ENCODE measurements around the gene BICC1.
A peak's percentile ranks its signal among the peaks of the same experiment; 100 is the strongest.

The BICC1 gene, protein sequence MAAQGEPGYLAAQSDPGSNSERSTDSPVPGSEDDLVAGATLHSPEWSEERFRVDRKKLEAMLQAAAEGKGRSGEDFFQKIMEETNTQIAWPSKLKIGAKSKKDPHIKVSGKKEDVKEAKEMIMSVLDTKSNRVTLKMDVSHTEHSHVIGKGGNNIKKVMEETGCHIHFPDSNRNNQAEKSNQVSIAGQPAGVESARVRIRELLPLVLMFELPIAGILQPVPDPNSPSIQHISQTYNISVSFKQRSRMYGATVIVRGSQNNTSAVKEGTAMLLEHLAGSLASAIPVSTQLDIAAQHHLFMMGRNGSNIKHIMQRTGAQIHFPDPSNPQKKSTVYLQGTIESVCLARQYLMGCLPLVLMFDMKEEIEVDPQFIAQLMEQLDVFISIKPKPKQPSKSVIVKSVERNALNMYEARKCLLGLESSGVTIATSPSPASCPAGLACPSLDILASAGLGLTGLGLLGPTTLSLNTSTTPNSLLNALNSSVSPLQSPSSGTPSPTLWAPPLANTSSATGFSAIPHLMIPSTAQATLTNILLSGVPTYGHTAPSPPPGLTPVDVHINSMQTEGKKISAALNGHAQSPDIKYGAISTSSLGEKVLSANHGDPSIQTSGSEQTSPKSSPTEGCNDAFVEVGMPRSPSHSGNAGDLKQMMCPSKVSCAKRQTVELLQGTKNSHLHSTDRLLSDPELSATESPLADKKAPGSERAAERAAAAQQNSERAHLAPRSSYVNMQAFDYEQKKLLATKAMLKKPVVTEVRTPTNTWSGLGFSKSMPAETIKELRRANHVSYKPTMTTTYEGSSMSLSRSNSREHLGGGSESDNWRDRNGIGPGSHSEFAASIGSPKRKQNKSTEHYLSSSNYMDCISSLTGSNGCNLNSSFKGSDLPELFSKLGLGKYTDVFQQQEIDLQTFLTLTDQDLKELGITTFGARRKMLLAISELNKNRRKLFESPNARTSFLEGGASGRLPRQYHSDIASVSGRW

DNA sequence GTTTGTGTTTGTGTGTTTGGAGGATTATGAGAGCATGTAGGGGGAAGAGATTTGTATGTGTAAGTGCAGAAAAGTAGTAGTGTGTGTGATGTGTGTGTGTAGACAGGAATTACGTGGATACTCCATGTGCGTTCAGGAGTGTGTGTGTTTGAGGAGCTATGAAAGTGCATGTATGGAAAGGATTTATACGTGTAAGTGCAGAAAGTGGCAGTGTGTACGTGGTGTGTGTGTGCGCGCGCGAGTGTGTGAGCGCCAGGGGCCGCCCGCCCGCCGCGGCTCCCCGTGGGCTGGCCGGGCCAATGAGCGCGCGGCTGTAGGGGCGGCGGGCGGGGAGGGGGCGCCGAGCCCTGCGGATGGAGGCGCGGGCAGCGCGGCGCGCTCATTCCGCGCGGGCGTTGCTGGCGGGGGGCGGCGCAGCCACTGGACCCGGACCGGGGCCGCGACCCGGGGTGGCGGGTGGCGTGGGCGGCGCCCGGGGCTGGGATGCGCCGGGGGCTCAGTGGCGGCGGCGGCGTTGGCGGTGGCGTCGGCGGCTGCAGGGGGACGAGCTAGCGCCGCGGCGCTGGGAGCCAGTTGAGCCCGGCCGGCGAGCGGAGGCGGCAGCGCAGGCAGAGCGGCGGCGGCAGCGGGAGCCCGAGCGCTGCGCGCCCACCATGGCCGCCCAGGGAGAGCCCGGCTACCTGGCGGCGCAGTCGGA is at the start of gene BICC1:
Gene BICC1, plus strand, starts transcription at position 382 of the 697 bp plus-strand sequence. Its CDS starts 272 bp downstream, at position 654.
- DNase-seq (ENCODE audit: low spot score) = peak; percentile 96

DNA sequence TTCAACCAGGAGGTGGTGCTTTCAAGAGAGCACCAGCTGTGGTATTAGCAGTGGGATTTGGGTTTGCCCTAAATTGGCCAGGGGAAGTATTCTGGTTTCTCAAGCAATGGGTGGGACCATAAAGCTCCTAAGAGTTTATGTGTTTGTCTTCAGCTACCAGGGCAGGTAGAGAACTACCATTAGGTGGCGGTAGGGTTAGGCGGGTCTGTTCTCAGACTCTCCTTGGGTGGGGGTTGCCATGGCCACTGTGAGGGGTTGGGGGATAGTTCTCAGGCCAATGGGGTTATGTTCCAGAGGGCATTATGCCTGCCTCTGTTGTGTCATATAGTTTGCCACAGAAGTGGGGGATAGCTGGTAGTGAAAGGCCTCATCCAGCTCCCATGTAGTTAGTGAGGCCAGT is 47.7 kb upstream of the BICC1 start:
- no peak for DNase-seq (ENCODE audit: low spot score)

GRCh38 chr10:58465629-58466028 is 47.0 kb upstream of the BICC1 start:
- DNase-seq (ENCODE audit: low spot score) = no peak

- DNase-seq (ENCODE audit: low spot score) = no peak
Observed at GRCh38 chr10:58467931-58468635, 44.6 kb upstream of the BICC1 start.

GRCh38 chr10:58473976-58474375 is 38.7 kb upstream of the BICC1 start:
- no peak for DNase-seq (ENCODE audit: low spot score)

DNA sequence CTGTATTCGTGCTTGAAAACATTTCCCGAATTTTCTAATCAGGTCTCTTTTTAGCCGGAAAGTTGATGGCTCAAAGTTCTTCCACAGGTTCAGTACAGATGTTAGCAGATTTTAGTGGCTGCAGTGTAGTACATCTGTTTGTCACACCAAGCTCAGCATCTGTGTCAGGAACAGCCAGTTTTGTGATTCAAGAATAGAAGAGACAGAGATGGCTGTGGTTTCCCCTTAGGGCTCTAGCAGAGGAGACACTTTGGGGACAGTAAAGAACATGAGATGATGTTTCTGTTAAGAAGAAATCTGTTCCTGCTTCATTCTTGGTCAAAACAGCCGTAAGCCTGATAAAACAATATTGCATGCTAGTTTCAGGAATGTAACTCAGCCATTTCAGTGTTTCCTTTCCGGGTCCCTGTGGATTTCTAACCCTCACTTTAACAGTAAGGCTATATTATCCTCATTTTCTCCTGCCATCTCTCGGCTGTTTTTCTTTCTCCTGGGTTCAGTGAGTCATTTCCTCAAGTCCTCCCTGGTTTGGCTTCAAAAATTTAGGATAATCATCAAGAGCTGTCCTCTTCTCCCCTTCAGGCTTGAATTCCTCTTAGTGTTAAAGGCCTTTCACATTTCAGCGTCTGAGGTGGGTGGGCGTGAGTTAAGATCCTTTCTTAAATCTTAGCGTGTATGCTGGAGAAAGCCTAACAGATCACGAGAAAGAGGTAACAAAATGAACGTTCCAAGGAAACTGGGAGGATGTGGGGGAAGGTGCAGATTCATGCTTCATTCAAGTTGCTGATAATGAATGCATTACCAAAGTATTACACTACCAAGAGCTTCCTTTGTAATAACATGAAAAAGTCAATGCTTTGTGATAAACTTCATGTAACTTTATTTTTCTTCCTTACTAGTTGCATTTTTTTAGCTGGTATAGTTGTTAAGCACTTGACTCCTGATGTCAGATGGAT is 37.1 kb upstream of the BICC1 start:
- DNase-seq (ENCODE audit: low spot score) = no peak

DNA sequence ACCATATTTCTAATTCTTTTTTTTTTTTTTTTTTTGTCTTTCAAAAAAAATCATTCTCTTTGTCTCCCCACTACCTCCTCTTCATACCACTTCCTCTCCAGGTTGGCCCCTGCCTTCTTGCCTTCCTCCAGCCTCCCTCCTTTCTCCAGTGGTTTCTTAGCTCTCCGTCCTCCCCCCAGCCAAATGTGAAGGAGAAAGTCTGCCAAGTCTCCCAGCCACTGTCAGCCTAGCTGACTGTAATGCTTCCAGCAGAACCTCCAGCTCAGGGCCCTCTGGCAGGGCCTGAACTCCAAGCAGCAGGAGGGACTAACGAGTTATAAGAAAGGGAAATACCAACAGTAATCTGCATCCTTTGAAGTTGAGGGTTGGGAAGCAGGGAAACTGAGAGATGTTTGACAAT is 35.5 kb upstream of the BICC1 start:
- no peak for DNase-seq (ENCODE audit: low spot score)

DNA sequence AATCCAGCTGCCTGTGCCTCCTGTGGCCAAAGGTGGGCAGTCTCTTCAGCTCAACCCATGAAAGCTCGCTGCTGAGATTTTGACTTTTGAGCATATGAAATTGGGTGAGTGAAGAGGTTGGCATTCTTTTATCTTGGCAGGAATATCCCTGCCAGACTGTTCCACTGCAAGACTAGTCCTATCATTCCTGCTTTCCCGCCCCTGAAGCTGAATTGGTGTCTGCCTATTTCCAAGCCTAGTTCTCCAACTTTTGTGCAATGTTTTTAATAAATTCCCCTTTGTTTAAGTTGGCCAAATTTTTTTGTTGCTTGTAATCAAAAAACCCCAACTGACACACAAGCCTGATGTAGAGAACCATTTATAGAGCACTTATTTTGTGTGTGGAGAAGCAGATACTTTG is 34.8 kb upstream of the BICC1 start:
- no peak for DNase-seq (ENCODE audit: low spot score)

DNA sequence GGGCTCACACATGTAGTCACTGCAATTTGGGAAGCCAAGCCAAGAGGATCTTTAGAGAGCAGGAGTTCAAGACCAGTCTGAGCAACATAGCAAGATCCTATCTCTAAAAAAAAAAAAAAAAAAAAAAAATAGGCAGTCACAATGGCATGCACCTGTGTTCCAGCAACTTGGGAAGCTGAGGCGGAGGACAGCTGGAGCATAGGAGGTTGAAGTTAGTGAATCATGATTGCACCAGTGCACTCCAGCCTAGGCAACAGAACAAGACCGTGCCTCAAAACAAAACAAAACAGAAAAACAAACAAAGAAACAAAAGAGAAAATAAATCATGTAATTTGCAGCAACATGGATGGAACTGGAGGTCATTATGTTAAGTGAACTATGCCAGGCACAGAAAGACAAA is 33.6 kb upstream of the BICC1 start:
- no peak for DNase-seq (ENCODE audit: low spot score)

DNA sequence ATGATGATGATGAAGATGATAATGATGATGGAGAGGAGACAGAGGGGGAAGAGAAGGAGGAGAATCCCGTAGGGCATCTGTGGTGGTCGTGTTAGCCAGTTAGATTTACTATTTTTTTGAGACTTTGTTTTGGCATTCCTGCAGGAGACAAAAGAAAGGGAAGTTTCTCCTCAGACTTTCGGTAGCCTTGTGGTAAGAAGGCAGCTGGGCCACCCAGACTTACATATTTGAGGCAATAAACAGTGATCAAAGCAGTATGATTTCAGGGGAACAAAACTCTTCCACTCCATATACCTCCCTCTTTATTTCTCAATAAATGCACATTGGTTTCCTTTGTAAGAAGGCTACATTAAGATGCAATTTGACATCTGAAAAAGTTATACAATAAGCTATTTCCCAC is 32.4 kb upstream of the BICC1 start:
- no peak for DNase-seq (ENCODE audit: low spot score)

DNA sequence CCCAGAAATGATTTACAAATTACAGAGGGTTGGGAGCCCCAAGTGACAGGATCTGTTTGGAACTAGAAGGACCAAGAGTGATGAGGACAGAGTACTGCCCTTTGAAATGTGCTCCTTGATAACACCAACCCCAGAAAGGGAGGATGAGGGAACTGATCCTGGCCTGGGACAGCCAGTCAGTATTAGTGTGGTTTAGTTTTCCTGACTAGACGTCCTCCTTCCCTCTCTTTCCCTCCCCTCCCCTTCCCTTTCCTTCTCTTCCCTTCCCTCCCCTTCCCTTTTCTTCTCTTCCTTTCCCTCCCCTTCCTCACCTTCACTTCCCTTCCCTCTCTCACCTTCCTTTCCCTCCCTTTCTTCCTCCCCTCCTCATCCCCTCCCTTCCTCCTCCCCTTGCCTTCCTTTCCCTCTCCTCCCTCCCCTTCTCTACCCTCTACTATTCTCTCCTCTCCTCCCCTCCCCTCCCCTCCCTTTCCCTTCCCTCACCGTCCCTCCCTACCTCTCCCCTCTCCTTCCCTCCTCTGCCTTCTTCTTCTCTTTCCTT is 31.0 kb upstream of the BICC1 start:
- no peak for DNase-seq (ENCODE audit: low spot score)

GRCh38 chr10:58486821-58487220 is 25.9 kb upstream of the BICC1 start:
- no peak for DNase-seq (ENCODE audit: low spot score)

- no peak for DNase-seq (ENCODE audit: low spot score)
Observed at GRCh38 chr10:58488921-58489320, 23.8 kb upstream of the BICC1 start.

GRCh38 chr10:58502956-58503355 is 9.7 kb upstream of the BICC1 start:
- DNase-seq (ENCODE audit: low spot score) = no peak

- no peak for DNase-seq (ENCODE audit: low spot score)
Observed at GRCh38 chr10:58508316-58508715, 4.4 kb upstream of the BICC1 start.

- DNase-seq (ENCODE audit: low spot score) = peak; percentile 36
Observed at GRCh38 chr10:58511765-58512490, 744 bp upstream of the BICC1 start.

- DNase-seq (ENCODE audit: low spot score) = peak; percentile 59
Observed at GRCh38 chr10:58513188-58514110, 777 bp downstream of the BICC1 start.

DNA sequence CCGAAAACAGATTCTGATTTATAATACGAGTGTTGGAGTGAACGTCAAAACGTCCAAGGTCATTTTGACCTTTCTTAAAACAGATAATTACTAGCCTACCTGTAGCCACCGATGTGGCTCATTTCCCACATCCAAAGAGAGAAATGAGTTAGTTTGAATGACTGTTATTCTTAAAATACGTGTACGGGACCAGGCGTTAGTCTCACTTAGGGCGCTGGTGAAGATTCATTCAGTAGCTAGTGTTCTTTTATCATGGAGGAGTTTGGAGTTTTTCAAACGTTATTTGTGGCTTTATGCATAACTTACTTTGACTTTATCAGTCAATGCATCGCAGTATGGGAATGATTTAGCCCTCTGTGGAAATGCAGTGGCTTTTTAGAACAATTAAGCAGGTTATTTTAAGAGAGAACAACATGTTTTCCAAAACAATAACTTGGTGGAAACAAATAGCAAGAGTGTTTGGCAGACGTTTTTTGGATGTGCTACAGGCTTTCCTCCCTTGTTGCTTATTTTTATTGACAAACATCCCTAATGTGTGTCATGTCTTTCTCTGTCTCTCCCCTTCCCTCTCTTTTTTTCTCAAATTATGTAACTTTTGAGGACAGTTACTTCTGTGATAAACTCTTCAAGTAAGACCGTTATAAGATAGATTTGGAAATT is 1.6 kb downstream of the BICC1 start:
- no peak for DNase-seq (ENCODE audit: low spot score)
